Measurements from ENCODE around the gene PARVB. TPM values are rescaled to one million over a fixed set of nuclear protein-coding genes. Genes with fewer than 3 reads are reported as not detected.

The PARVB gene
- total RNA-seq, 1 donor from 2014 or later = 4.4 TPM

GRCh38 chr22:44102121-44102520, 78.0 kb downstream of the PARVB start:
- H3K4me3 Mint-ChIP-seq (ENCODE audit: unreplicated experiment) = no peak overlapping the region
- no peaks in the 10 kb centered on the region for H3K4me1 Mint-ChIP-seq (ENCODE audit: unreplicated experiment)
- no peaks in the 10 kb centered on the region for H3K36me3 Mint-ChIP-seq (ENCODE audit: unreplicated experiment)
- H3K27ac Mint-ChIP-seq (ENCODE audit: unreplicated experiment) = no peak overlapping the region
- H3K27me3 Mint-ChIP-seq (ENCODE audit: unreplicated experiment) = no peaks in the 10 kb centered on the region
- no peak for TF ChIP-seq CTCF (IDR thresholded peaks at IDR 0.05)
- no peak for DNase-seq (ENCODE audit: extremely low spot score, unreplicated experiment)
- H3K9me3 Mint-ChIP-seq (ENCODE audit: unreplicated experiment) = no peaks in the 10 kb centered on the region

GRCh38 chr22:44102856-44103255, 78.8 kb downstream of the PARVB start:
- no peak for TF ChIP-seq CTCF (IDR thresholded peaks at IDR 0.05)
- no peak overlapping the region for H3K27ac Mint-ChIP-seq (ENCODE audit: unreplicated experiment)
- DNase-seq (ENCODE audit: extremely low spot score, unreplicated experiment) = no peak
- H3K9me3 Mint-ChIP-seq (ENCODE audit: unreplicated experiment) = no peaks in the 10 kb centered on the region
- no peaks in the 10 kb centered on the region for H3K27me3 Mint-ChIP-seq (ENCODE audit: unreplicated experiment)
- no peaks in the 10 kb centered on the region for H3K36me3 Mint-ChIP-seq (ENCODE audit: unreplicated experiment)
- no peak overlapping the region for H3K4me3 Mint-ChIP-seq (ENCODE audit: unreplicated experiment)
- H3K4me1 Mint-ChIP-seq (ENCODE audit: unreplicated experiment) = no peaks in the 10 kb centered on the region

- no peak for TF ChIP-seq CTCF (IDR thresholded peaks at IDR 0.05)
- H3K9me3 Mint-ChIP-seq (ENCODE audit: unreplicated experiment) = no peaks in the 10 kb centered on the region
These were observed 79.8 kb downstream of the PARVB start for GRCh38 chr22:44103735-44104480.

GRCh38 chr22:44107340-44107739, 83.2 kb downstream of the PARVB start:
- Mint-ChIP-seq H3K27ac (ENCODE audit: unreplicated experiment) (no peak overlapping the region), H3K4me3 (ENCODE audit: unreplicated experiment) (no peak overlapping the region), H3K27me3 (ENCODE audit: unreplicated experiment) (no peaks in the 10 kb centered on the region), H3K36me3 (ENCODE audit: unreplicated experiment) (no peaks in the 10 kb centered on the region), H3K4me1 (ENCODE audit: unreplicated experiment) (no peaks in the 10 kb centered on the region), H3K9me3 (ENCODE audit: unreplicated experiment) (no peaks in the 10 kb centered on the region)
- no peak for DNase-seq (ENCODE audit: extremely low spot score, unreplicated experiment)
- no peak for TF ChIP-seq CTCF (IDR thresholded peaks at IDR 0.05)

More at GRCh38 chr22:44103735-44104480, 79.8 kb downstream of the PARVB start:
- Mint-ChIP-seq H3K36me3 (ENCODE audit: unreplicated experiment) (no peaks in the 10 kb centered on the region), H3K4me3 (ENCODE audit: unreplicated experiment) (no peak overlapping the region), H3K27me3 (ENCODE audit: unreplicated experiment) (no peaks in the 10 kb centered on the region), H3K4me1 (ENCODE audit: unreplicated experiment) (no peaks in the 10 kb centered on the region), H3K27ac (ENCODE audit: unreplicated experiment) (no peak overlapping the region)
- DNase-seq (ENCODE audit: extremely low spot score, unreplicated experiment) = no peak

GRCh38 chr22:44108076-44108475, 84.0 kb downstream of the PARVB start:
- TF ChIP-seq CTCF (IDR thresholded peaks at IDR 0.05) = no peak
- Mint-ChIP-seq H3K4me1 (ENCODE audit: unreplicated experiment) (no peaks in the 10 kb centered on the region), H3K27ac (ENCODE audit: unreplicated experiment) (no peak overlapping the region), H3K36me3 (ENCODE audit: unreplicated experiment) (no peaks in the 10 kb centered on the region), H3K9me3 (ENCODE audit: unreplicated experiment) (no peaks in the 10 kb centered on the region), H3K27me3 (ENCODE audit: unreplicated experiment) (no peaks in the 10 kb centered on the region), H3K4me3 (ENCODE audit: unreplicated experiment) (no peak overlapping the region)
- DNase-seq (ENCODE audit: extremely low spot score, unreplicated experiment) = no peak
